Measurements from ENCODE around the gene TTLL3.
"Not testable (repeated sequence)": the region's sequence is repeated elsewhere in the genome, so short reads cannot be mapped to it uniquely, and the experiment has no call there.

Gene TTLL3

DNA sequence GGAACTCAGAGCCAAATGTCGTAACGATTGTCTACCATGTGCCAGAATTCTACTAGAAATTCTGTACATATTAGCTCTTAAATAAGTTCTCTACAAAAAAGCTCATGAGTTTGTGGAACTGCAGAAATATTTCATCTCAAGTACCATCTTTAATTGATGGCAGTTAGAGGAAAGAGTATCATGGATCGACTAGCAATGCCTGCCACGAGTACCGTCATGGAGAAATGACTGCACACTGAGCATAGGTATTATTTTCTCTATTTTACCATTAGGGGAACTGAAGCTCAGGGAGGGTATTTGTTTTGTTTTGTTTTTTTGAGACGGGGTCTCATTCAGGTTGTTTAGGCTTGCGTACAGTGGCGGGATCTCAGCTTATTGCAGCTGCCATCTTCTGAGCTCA lies 31.0 kb downstream of the TTLL3 start:
- DNase-seq (ENCODE audit: low read depth in 2 of 2), result no peak

DNA sequence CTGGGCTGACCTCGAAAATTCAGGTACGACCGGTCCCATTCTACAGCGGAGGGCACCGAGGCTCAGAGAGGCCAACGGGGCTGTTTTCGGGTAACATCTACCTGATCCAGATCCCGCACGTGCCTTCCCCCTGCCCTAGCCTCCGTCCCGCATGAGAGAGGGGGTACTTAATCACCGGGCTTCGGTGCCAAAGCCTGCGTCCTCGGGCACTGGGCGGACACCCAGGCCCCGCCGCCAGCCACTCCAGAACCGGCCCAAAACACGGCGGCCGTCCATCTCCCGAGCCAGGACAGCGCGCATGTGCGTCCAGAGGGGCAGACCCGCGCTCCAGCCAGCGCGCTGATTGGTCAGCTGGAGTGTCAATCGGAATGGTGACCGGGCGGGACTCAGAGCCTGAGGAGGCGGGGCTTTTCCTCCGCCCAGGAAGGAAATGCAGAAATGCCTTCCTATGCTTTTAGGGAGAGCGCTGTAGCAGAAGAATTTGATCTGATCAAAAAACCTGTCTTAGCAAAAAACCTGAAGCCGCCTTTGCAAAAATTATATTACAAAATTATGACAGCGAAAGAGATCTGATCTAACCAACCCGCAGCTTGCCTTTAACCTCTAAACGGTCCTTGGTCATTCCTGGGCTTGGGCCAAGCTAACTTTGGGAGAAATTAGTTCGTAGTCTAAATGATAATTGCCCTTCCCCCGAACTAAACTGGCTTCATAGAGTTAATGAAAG lies 33.8 kb downstream of the TTLL3 start, which contains the start of gene RPUSD3:
TSS of gene RPUSD3 (minus strand) at position 294 of the 724 bp plus-strand sequence. CDS start at position 276, 18 bp downstream.
- DNase-seq (ENCODE audit: low read depth in 2 of 2), result peak; percentile 92 to 97

DNA sequence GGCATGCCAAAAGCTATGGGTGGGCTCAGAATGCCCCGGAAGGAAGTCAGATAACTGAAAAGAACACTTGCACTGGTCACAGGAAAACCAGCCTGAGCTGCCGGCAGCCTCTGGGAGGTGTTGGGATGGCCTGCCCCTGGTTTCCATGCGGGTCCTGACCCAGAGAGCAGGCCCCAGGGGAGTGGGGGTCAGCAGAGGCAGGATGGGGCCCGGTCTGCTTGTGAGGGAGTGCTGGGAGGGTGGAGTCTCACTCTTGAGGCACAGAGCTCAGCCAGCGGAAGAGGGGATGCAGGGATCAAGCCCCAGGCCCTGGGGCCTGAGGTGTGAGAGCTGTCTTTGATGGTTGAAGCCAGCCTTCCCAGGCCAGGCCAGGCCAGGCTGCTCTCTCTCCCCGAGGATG lies 36.2 kb downstream of the TTLL3 start:
- DNase-seq (ENCODE audit: low read depth in 2 of 2), result no peak

DNA sequence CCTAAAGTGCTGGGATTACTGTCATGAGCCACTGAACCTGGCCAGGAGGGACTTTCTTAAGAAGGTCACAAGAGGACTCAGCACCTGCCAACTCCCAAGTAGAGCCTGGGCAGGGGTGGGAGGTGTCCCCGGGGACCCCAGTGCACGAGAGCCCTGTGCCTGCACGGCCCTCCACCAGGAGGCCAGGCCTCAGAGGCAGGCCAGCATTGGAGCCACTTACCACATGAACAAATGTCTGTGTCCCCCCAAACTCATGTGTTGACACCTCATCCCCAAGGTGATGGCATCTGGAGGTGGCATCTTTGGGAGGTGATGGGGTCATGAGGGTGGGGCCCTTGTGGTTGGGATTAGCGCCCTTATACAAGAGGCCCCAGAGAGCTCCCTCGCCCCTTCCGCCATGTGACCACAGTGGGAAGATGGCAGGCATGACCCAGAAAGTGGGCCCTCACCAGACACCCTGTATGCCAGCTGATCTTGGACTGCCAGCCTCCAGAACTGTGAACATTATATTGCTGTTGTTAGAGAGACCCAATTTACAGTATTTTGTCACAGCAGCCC lies 36.9 kb downstream of the TTLL3 start:
- no peak for DNase-seq (ENCODE audit: low read depth in 2 of 2)

DNA sequence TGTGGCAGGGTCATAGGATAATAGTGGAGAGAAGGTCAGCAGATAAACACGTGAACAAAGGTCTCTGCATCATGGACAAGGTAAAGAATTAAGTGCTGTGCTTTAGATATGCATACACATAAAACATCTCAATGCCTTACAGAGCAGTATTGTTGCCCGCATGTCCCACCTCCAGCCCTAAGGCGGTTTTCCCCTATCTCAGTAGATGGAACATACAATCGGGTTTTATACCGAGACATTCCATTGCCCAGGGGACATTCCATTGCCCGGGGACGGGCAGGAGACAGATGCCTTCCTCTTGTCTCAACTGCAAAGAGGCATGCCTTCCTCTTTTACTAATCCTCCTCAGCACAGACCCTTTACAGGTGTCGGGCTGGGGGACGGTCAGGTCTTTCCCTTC lies 37.8 kb downstream of the TTLL3 start:
- DNase-seq (ENCODE audit: low read depth in 2 of 2), result not testable (repeated sequence)

DNA sequence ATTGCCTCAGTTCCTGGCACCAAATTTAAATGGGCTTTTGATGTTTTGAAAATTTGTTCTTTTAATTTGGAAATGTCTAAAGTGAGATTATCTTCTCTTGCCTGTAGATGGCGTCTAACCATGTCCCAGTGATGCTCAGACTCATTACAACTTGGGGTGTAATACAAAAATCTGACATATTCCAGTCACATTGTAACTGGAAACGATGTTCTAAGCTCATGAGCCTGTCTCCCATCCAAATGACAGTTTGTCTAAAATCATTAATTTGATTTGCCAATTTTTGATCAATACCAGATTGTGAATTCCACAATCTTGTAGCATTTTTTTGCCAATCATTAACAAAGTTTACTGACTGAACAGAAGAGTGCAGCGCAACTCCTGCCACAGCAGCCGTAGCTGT lies 38.8 kb downstream of the TTLL3 start:
- not testable (repeated sequence) for DNase-seq (ENCODE audit: low read depth in 2 of 2)

DNA sequence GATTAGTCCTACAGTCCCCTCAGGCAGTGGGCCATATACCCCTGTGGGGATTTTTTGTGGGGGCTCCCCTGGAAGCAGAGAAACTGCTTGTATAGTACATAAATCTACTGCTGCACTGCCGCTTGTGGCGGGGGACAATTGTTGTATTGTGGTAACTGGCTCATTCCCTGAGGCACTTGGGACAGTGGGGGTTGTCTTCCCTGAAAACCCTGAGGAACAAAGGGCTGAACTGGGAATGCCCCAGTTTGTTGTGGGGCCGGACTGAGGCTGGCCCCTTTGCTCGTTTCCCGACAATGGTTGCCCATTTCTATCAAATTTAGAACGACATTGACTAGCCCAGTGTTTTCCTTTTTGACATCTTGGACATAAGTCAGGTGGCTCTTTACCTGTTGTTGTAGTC lies 41.3 kb downstream of the TTLL3 start:
- DNase-seq (ENCODE audit: low read depth in 2 of 2), result not testable (repeated sequence)

DNA sequence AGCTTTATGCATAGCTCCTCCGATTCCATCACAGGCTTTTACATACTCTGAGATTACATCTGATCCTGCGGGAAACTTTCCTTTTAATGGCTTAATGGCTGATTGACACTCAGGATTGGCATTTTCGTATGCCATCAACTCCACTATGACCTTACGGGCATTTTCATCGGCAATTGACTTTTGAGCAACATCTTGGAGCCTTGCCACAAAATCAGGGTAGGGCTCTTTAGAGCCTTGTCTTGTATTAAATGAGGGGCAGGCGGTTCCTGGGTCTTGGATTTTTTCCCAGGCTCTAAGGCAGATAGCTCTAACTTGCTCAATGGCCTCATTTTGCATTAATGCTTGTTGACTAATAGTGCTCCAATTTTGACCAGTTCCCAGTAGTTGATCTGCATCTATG lies 41.9 kb downstream of the TTLL3 start:
- not testable (repeated sequence) for DNase-seq (ENCODE audit: low read depth in 2 of 2)

DNA sequence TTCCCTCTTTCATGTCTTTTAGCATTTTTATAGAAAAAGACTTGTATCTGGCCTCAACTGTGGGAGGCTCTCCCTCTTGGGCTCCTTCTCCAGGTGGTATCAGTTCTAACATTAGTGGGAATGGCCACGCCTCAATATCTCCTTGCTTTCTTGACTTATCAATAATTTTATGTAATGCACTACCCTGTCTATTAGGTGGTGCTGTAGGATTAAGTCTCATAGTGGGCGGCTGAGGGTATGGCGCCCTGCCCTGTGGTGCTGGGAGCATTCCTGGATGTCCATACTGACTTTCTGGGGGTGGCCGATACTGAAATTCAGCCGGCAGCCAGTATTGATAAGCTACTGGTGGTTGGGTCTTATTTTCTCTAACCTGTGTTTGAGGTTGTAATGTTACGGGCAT lies 42.5 kb downstream of the TTLL3 start:
- DNase-seq (ENCODE audit: low read depth in 2 of 2), result no peak

DNA sequence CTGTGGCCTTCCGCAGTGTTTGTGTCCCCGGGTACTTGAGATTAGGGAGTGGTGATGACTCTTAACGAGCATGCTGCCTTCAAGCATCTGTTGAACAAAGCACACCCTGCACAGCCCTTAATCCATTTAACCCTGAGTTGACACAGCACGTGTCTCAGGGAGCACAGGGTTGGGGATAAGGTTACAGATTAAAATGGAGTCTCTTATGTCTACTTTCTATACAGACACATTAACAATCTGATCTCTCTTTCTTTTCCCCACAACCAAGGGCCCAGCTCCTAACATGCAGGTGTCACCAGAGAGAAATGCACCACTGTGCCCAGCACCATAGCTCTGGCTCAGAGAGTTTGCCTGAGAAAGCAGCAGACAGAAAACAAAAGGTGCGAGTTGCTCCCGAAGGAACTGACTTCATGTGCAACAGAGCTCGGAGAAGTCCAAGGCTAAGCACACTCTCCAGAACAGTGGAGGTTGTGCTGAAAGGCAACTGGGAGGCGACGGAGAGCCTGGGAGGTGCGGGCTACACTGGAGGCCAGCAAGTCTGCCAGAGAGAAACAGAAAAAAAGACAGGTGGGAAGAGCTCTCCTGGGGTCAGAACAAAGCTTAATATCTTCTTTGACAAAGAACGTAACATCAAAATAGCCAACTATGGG lies 44.4 kb downstream of the TTLL3 start:
- DNase-seq (ENCODE audit: low read depth in 2 of 2), result not testable (repeated sequence)

DNA sequence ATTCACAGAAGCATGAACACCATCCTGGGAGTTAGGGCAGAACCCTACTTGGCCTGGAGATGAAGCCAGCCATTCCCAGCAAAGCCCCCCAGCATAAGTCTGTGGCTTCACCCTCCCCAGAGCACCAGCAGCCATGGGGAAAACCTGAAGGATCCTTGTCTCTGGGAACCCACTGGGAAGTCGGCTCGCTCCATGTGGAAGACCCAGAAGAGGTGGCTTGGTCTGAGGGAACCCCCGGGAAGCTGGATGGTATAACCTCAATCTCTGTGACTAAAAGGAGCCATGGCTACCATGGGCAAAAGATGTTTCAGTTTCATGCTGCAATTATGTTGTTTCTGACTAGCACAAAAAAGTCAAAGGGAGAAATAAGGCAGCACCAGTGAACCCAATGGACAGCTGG lies 45.5 kb downstream of the TTLL3 start:
- no peak for DNase-seq (ENCODE audit: low read depth in 2 of 2)

DNA sequence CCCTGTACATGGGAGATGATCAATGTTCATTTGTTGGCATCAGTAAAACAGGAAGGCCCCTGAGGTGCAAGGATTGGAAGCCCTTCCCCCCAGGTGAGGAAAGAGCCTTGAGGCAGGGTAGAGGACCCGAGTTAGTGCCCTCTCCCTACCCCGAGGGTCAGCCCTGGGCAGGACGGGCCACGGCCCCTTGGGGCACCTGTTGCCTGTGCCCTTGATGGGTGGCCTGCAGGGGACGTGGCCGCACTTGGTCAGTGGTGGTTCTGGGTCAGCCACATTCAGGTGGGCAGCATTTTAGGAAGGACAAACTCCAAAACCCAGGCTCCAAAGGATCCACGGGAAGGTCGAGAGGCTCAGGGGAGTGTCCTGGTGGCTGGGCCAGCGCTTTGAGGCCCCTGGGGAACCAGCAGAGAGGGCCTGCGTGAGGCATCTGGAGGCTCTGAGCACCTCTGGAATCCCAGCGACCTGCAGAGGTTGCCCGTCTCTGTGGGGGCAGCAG lies 49.5 kb downstream of the TTLL3 start:
- DNase-seq (ENCODE audit: low read depth in 2 of 2), result no peak

DNA sequence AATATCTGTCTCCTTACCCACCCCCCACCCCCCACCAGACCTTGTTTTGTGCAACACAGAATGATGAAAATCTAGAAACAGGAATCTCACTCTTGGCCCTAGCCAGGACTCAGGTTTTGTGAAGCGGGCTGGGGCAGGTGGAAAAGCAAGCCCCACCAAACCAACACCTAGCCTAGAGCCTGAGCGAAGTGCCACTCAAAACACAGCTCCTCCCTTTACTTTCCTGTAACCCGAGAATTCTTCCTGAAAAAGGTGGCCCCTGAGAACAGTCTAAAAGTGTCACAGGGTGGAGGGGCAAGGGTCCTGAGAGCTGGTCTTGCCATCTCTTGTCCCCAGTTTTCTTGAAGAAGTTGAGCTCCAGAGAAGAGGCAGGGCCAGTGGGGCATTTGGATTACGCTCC lies 51.1 kb downstream of the TTLL3 start:
- DNase-seq (ENCODE audit: low read depth in 2 of 2), result no peak

DNA sequence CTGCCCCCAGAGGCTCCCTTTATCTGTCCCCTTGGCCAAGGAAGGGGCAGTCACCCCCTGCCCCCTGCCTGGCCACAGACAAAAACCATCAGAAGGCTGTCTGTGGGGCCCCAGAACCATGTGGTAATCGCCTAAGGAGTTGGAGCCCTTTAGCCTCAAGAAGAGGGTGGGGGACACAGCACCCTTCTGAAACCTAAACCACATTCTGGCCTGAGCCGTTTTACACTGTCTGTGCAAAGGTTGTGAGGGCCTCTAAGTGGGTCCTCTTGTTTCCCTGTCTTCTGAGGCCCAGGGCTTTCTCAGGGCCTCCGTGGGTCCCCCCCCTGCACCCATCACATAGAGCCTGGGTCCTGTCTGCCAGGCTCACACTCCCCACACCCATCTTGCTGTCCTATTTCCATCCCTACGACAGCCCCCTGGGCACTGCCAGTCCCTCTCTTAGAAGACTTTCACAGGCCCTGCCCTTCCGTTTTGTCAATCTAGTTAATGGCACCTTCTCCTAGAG lies 51.6 kb downstream of the TTLL3 start:
- DNase-seq (ENCODE audit: low read depth in 2 of 2), result no peak

DNA sequence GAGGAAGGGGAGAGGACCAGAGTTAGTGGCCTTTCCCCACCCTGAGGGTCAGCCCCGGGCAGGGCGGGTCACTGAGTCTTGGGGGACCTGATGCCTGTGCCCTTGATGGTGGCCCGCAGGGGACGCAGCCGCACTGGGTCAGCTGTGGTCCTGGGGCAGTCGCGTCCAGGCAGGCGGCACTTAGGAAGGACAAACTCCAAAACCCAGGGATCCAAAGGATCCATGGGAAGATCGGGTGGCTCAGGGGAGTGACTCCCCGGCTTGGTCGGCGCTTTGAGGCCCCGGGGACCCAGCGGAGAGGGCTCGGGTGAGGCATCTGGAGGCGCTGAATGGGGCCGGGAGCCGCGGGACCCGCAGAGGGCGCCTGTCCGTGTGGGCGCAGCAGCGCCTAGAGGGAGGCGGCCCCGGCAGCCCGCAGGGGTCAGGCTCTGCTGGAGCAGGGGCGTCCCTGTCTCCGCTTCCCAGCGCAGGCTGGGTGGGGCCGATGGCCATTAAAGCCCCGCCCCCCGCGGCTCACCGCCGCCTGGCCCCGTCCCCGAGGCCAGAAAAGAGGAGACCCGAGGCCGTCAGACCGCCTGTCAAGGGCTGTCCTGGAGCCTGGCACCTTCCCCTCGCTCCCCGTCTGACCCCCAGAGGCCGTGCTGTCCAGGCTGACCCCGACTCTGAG lies 52.5 kb downstream of the TTLL3 start:
- DNase-seq (ENCODE audit: low read depth in 2 of 2), result no peak

DNA sequence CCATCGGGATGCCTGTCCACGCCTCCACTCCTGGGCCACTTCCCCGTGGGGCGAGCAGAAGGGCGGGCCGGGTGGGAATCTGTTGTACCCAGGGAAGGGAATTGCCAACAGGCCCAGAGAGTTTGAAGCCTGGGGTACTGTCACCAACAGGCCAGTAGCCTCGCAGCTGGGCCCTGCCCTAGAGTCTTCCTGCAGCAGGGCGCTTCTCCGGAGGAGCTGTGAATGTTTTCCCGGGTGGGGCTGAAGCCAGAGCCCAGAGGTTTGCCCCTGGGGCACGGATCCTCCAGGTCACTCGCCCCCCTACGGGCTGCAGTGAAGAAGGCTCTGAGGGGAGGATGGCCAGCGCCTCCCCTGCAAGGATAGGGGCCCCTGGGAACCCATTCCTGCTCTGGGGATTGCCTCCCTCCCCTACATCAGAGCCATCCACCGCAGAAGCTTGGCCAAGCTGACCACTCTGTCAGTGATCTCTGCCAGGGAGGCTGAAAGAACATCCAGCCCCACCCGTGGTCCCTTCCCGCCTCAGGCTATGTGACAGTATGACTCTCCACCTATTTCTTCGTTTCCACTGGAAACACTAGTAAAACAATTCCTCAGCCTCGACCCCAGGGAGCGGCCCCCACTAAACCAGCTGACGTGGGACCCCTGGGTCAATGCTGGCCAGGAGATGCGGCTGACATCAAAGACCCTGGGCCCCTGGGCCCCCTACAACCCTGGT lies 53.2 kb downstream of the TTLL3 start:
- no peak for DNase-seq (ENCODE audit: low read depth in 2 of 2)

DNA sequence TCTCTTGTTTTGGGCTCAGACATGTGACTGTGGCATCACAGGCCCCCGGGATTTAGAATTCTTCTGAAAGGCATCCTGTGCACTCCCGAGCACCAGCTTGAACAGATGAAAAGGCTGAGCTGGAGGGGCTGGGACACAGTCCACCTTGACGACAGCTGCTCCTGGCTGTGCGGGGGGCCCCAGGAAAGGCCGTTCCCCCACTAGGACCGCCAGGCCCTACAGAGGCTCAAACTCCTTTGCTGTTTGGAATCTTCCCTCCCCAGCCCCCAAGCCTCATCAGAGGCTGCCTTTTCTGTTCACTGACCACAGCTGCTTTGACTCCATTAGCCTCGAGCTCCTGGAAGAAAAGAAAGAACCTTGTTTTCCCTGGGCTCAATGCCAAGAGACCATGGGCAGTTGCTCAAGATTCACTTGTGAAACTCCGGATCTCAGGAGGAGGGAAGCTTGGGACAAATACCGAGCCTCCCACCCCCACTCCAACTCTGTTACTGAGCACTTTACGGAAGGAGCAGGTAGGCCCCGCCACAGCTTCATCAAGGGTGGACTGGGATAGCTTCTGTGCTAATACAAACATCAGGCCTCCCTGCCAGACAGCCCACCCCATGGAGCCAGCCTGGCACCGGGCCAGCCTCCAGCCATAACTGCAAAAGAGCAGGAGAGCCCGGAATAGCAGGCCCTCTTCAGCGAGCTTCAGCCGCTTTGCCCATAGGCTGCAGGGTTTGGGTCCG lies 54.3 kb downstream of the TTLL3 start:
- DNase-seq (ENCODE audit: low read depth in 2 of 2), result no peak

DNA sequence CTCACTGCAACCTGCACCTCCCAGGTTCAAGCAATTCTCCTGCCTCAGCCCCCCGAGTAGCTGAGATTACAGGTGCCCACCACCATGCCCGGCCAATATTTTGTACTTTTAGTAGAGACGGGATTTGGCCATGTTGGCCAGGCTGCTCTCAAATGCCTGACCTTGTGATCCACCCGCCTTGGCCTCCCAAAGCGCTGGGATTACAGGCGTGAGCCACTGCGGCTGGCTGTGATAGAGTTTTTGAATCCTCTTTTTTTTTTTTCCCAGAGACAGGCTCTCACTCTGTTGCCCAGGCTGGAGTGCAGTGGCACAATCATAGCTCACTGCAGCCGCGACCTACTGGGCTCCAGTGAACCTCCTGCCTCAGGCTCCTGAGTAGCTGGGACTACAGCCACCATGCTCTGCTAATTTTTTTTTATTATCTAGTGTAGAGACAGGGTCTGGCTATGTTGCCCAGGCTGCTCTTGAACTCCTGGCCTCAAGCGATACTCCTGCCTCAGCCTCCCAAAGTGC lies 55.1 kb downstream of the TTLL3 start:
- DNase-seq (ENCODE audit: low read depth in 2 of 2), result not testable (repeated sequence)

DNA sequence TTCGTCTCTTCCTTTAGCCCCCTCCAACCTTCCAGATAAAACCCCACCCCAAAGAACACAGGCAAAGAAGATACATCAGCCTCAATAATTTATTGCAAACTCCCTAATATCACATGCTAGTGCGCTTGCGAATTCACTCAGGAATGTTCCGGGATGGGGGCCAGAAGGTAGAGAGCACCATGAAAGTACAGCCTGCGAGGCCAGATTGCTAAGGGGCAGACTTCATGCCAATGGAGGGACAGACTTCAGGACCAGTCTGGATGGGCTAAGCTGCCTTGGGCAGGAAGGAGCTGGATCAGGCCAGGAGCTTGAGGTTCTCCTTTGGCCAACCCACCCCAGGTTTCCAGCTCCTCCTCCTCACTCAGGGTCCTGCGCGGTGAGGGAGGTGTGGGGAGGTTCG lies 56.6 kb downstream of the TTLL3 start:
- DNase-seq (ENCODE audit: low read depth in 2 of 2), result no peak

DNA sequence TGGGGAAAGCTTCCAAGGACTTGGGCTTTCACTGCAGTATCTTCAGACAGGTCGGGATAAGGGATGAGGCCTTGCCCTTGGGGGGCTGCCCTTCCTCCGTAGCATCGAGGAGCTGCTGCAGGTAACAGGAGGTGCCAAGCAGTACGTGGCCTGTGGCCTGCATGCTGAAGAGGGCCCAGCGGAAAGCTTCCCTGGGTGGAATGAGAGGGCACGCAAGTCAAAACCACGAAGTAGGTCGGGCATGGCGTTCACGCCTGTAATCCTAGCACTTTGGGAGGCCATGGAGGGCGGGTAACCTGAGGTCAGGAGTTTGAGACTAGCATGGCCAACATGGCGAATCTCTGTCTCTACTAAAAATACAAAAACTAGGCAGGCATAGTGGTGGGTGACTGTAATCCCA lies 57.0 kb downstream of the TTLL3 start:
- DNase-seq (ENCODE audit: low read depth in 2 of 2), result no peak

DNA sequence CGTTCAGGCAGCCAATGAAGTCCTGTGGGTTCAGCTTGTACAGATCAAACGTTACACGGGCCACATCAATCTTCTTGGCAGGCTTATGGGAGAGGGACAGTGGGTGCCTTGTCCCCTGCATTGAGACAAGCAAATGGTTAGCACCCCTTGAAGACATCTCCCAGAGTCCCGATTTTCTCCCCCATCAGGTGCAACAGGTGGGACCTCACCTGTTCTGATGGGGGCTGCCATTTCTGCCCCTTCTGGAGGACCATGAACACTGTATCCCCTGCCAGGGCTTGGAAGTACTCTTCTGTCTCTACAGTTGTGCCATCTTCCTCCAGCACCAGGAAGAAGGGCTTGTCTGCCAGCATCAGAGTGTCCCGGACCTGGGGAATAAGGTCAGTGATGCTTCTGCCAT lies 59.9 kb downstream of the TTLL3 start:
- DNase-seq (ENCODE audit: low read depth in 2 of 2), result no peak

All from stimulated activated CD4-positive, alpha-beta T cell treated with anti-CD3 and anti-CD28 coated beads, Interleukin-12 subunit alpha, Interleukin-12 subunit beta, amount 100 ng/mL, for 24 hours (primary cell).